Measurements from ENCODE around the gene ITGB3BP. TPM values are rescaled to one million over a fixed set of nuclear protein-coding genes. Genes with fewer than 3 reads are reported as not detected.
"Not testable (repeated sequence)": the region's sequence is repeated elsewhere in the genome, so short reads cannot be mapped to it uniquely, and the experiment has no call there.

The ITGB3BP gene
- total and polyA plus RNA-seq, 2 donors = 34.2 to 63.8 TPM

- H3K4me3 ChIP-seq (ENCODE audit: low read length in 2 of 2) = no peak overlapping the region
- no peak overlapping the region for H3K27ac ChIP-seq (ENCODE audit: low read depth in 1 of 2, low read length in 1 of 2)
- no peaks in the 10 kb centered on the region for H3K4me1 ChIP-seq (ENCODE audit: control insufficient read depth in 2 of 2, insufficient read depth in 2 of 2, low read length in 2 of 2)
- no peak for DNase-seq (ENCODE audit: low read depth in 6 of 9, low spot score in 9 of 9)
- no peaks in the 10 kb centered on the region for H3K36me3 ChIP-seq (ENCODE audit: control insufficient read depth in 2 of 2, insufficient read depth in 2 of 2, low read length in 1 of 2)
- no peaks in the 10 kb centered on the region for H3K27me3 ChIP-seq (ENCODE audit: control insufficient read depth in 2 of 2, insufficient read depth in 1 of 2, low read length in 1 of 2)
- H3K9me3 ChIP-seq (ENCODE audit: control insufficient read depth in 2 of 2, insufficient read depth in 1 of 2, low read length in 1 of 2) = no peaks in the 10 kb centered on the region
- WGBS = 93% methylated on average over 8 of the region's 8 CpGs
Measured at GRCh38 chr1:63487336-63488065, 35.5 kb downstream of the ITGB3BP start.

GRCh38 chr1:63486629-63487028, 36.4 kb downstream of the ITGB3BP start:
- Histone ChIP-seq H3K27ac (ENCODE audit: low read depth in 1 of 2, low read length in 1 of 2) (no peak overlapping the region), H3K36me3 (ENCODE audit: control insufficient read depth in 2 of 2, insufficient read depth in 2 of 2, low read length in 1 of 2) (no peaks in the 10 kb centered on the region), H3K27me3 (ENCODE audit: control insufficient read depth in 2 of 2, insufficient read depth in 1 of 2, low read length in 1 of 2) (no peaks in the 10 kb centered on the region), H3K4me1 (ENCODE audit: control insufficient read depth in 2 of 2, insufficient read depth in 2 of 2, low read length in 2 of 2) (no peaks in the 10 kb centered on the region), H3K4me3 (ENCODE audit: low read length in 2 of 2) (no peak overlapping the region), H3K9me3 (ENCODE audit: control insufficient read depth in 2 of 2, insufficient read depth in 1 of 2, low read length in 1 of 2) (no peaks in the 10 kb centered on the region)
- no peak for DNase-seq (ENCODE audit: low read depth in 6 of 9, low spot score in 9 of 9)
- WGBS = 99% methylated on average over 1 of the region's 1 CpG

GRCh38 chr1:63480057-63480456, 43.0 kb downstream of the ITGB3BP start:
- Histone ChIP-seq H3K27ac (ENCODE audit: low read depth in 1 of 2, low read length in 1 of 2) (no peak overlapping the region), H3K36me3 (ENCODE audit: control insufficient read depth in 2 of 2, insufficient read depth in 2 of 2, low read length in 1 of 2) (no peaks in the 10 kb centered on the region), H3K9me3 (ENCODE audit: control insufficient read depth in 2 of 2, insufficient read depth in 1 of 2, low read length in 1 of 2) (no peaks in the 10 kb centered on the region), H3K4me3 (ENCODE audit: low read length in 2 of 2) (no peak overlapping the region), H3K4me1 (ENCODE audit: control insufficient read depth in 2 of 2, insufficient read depth in 2 of 2, low read length in 2 of 2) (no peaks in the 10 kb centered on the region), H3K27me3 (ENCODE audit: control insufficient read depth in 2 of 2, insufficient read depth in 1 of 2, low read length in 1 of 2) (no peaks in the 10 kb centered on the region)
- no peak for DNase-seq (ENCODE audit: low read depth in 6 of 9, low spot score in 9 of 9)
- WGBS = 99% methylated on average over 1 of the region's 1 CpG

DNA sequence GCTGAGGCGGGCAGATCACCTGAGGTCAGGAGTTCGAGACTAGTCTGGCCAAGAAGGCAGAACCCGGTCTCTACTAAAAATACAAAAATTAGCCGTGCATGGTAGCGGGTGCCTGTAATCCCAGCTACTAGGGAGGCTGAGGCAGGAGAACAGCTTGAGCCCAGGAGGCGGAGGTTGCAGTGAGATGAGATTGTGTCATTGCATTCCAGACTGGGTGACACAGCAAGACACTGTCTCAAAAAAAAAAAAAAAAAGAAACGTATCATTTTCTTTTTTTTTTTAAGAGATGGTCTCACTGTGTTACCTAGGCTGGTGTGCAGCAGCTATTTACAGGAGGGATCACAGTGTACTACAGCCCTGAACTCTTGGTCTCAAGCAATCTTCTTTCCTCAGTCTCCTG, 47.3 kb downstream of the ITGB3BP start:
- no peaks in the 10 kb centered on the region for H3K9me3 ChIP-seq (ENCODE audit: control insufficient read depth in 2 of 2, insufficient read depth in 1 of 2, low read length in 1 of 2)
- WGBS = 90% methylated on average over 7 of the region's 7 CpGs
- H3K27ac ChIP-seq (ENCODE audit: low read depth in 1 of 2, low read length in 1 of 2) = no peak overlapping the region
- H3K36me3 ChIP-seq (ENCODE audit: control insufficient read depth in 2 of 2, insufficient read depth in 2 of 2, low read length in 1 of 2) = no peaks in the 10 kb centered on the region
- no peaks in the 10 kb centered on the region for H3K4me1 ChIP-seq (ENCODE audit: control insufficient read depth in 2 of 2, insufficient read depth in 2 of 2, low read length in 2 of 2)
- no peak for DNase-seq (ENCODE audit: low read depth in 6 of 9, low spot score in 9 of 9)
- no peak overlapping the region for H3K4me3 ChIP-seq (ENCODE audit: low read length in 2 of 2)
- H3K27me3 ChIP-seq (ENCODE audit: control insufficient read depth in 2 of 2, insufficient read depth in 1 of 2, low read length in 1 of 2) = no peaks in the 10 kb centered on the region

DNA sequence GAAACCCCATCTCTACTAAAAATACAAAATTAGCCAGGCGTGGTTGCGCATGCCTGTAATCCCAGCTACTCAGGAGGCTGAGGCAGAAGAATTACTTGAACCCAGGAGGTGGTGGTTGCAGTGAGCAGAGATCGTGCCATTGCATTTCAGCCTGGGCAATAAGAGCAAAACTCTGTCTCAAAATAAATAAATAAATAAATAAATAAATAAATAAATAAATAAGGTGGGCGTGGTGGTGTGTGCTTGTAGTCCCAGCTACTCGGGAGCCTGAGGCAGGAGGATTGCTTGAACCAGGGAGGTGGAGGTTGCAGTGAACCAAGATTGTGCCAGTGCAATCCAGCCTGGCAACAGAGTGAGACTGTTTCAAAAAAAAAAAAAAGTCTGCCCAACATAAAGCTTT, 54.3 kb downstream of the ITGB3BP start:
- H3K4me3 ChIP-seq (ENCODE audit: low read length in 2 of 2); H3K36me3 ChIP-seq (ENCODE audit: control insufficient read depth in 2 of 2, insufficient read depth in 2 of 2, low read length in 1 of 2); DNase-seq (ENCODE audit: low read depth in 6 of 9, low spot score in 9 of 9); H3K4me1 ChIP-seq (ENCODE audit: control insufficient read depth in 2 of 2, insufficient read depth in 2 of 2, low read length in 2 of 2); H3K27me3 ChIP-seq (ENCODE audit: control insufficient read depth in 2 of 2, insufficient read depth in 1 of 2, low read length in 1 of 2); H3K9me3 ChIP-seq (ENCODE audit: control insufficient read depth in 2 of 2, insufficient read depth in 1 of 2, low read length in 1 of 2); H3K27ac ChIP-seq (ENCODE audit: low read depth in 1 of 2, low read length in 1 of 2): not testable (repeated sequence)
- WGBS = 98% methylated on average over 5 of the region's 5 CpGs

DNA sequence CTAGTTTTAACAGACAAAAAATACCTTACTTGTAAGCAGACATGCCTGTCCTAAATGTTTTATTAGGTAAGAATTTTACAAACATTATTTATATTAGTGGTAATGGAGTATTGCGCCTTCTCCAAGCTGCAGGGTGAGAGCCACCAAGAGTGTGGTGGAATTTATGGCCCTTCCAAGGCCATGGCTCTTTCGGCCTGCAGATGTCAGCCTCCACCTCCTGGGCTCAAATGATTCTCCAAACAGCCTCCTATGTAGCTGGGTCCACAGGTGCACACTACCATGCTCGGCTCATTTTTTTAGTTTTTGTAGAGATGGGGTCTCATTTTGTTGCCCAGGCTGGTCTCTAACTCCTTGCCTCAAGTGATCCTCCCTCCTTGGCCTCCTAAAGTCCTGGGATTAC, 56.3 kb downstream of the ITGB3BP start:
- Histone ChIP-seq H3K4me1 (ENCODE audit: control insufficient read depth in 2 of 2, insufficient read depth in 2 of 2, low read length in 2 of 2) (no peaks in the 10 kb centered on the region), H3K4me3 (ENCODE audit: low read length in 2 of 2) (no peak overlapping the region), H3K27me3 (ENCODE audit: control insufficient read depth in 2 of 2, insufficient read depth in 1 of 2, low read length in 1 of 2) (no peaks in the 10 kb centered on the region), H3K27ac (ENCODE audit: low read depth in 1 of 2, low read length in 1 of 2) (no peak overlapping the region), H3K9me3 (ENCODE audit: control insufficient read depth in 2 of 2, insufficient read depth in 1 of 2, low read length in 1 of 2) (no peaks in the 10 kb centered on the region), H3K36me3 (ENCODE audit: control insufficient read depth in 2 of 2, insufficient read depth in 2 of 2, low read length in 1 of 2) (no peaks in the 10 kb centered on the region)
- WGBS = 98% methylated on average over 3 of the region's 3 CpGs
- no peak for DNase-seq (ENCODE audit: low read depth in 6 of 9, low spot score in 9 of 9)

DNA sequence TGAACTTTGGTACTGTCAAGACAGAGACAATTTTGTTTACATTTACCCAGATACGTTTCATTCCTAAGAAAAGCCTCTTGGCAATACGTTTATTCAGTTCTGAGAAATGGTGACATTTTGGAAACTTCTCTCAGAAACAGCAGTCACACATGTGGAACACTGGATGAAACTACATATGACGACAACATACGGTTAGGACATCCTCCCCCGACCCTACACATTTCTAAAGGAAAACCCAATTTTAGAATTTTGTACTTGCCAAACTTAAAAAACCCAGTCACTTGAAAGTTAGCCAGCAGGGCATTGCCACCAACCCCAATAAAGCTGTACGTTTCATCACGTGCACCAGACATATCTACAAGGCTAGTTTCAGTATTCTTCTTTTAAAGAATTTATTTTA, 56.8 kb downstream of the ITGB3BP start:
- Histone ChIP-seq H3K9me3 (ENCODE audit: control insufficient read depth in 2 of 2, insufficient read depth in 1 of 2, low read length in 1 of 2) (no peaks in the 10 kb centered on the region), H3K36me3 (ENCODE audit: control insufficient read depth in 2 of 2, insufficient read depth in 2 of 2, low read length in 1 of 2) (no peaks in the 10 kb centered on the region), H3K4me1 (ENCODE audit: control insufficient read depth in 2 of 2, insufficient read depth in 2 of 2, low read length in 2 of 2) (no peaks in the 10 kb centered on the region), H3K4me3 (ENCODE audit: low read length in 2 of 2) (no peak overlapping the region), H3K27me3 (ENCODE audit: control insufficient read depth in 2 of 2, insufficient read depth in 1 of 2, low read length in 1 of 2) (no peaks in the 10 kb centered on the region), H3K27ac (ENCODE audit: low read depth in 1 of 2, low read length in 1 of 2) (no peak overlapping the region)
- 98% methylated on average over 7 of the region's 7 CpGs for WGBS
- DNase-seq (ENCODE audit: low read depth in 6 of 9, low spot score in 9 of 9) = no peak

DNA sequence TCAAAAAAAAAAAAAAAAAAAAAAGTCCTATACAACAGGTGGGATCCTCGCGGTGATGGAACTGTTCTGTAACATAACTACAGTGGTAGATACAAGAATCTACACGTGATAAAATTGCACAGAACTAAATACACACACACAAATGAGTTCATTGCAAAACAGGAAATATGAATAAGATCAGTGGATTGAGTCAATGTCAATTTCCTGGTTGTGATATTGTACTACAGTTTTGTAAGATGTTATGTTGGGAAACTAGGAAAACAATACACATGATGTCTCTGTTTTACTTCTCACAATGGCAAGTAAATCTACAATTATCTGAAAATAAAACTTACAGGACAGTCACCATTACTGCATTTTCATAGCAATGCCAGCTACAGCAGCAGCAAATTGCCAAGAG, 59.8 kb downstream of the ITGB3BP start:
- no peak overlapping the region for H3K27ac ChIP-seq (ENCODE audit: low read depth in 1 of 2, low read length in 1 of 2)
- no peak overlapping the region for H3K4me3 ChIP-seq (ENCODE audit: low read length in 2 of 2)
- DNase-seq (ENCODE audit: low read depth in 6 of 9, low spot score in 9 of 9) = no peak
- no peaks in the 10 kb centered on the region for H3K4me1 ChIP-seq (ENCODE audit: control insufficient read depth in 2 of 2, insufficient read depth in 2 of 2, low read length in 2 of 2)
- H3K9me3 ChIP-seq (ENCODE audit: control insufficient read depth in 2 of 2, insufficient read depth in 1 of 2, low read length in 1 of 2) = no peaks in the 10 kb centered on the region
- H3K36me3 ChIP-seq (ENCODE audit: control insufficient read depth in 2 of 2, insufficient read depth in 2 of 2, low read length in 1 of 2) = no peaks in the 10 kb centered on the region
- H3K27me3 ChIP-seq (ENCODE audit: control insufficient read depth in 2 of 2, insufficient read depth in 1 of 2, low read length in 1 of 2) = no peaks in the 10 kb centered on the region
- 95% methylated on average over 3 of the region's 3 CpGs for WGBS

DNA sequence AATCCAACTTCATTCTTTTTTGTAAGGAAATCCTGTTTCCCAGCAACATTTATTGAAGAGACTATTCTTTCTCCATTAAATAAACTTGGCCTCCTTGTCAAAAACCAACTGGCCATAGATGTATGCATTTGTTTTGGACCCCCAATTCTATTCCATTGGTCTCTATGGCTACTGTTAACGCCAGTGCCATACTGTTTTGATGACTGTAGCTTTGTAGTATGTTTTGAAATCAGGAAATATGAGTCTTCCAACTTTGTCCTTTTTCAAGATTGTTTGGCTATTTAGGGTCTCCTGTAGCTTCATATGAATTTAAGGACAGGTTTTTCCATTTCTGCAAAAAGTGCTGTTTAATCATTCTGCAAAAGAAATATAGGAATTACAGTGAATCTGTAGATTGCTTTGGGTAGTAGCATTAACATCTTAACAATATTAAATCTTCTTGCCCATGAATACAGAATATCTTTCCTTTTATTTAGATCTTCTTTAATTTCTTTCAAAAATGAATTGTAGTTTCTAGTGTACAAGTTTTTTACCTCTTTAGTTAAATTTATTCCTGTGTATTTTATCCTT, 61.3 kb downstream of the ITGB3BP start:
- H3K27me3 ChIP-seq (ENCODE audit: control insufficient read depth in 2 of 2, insufficient read depth in 1 of 2, low read length in 1 of 2) = no peaks in the 10 kb centered on the region
- no peak overlapping the region for H3K27ac ChIP-seq (ENCODE audit: low read depth in 1 of 2, low read length in 1 of 2)
- DNase-seq (ENCODE audit: low read depth in 6 of 9, low spot score in 9 of 9) = no peak
- no peak overlapping the region for H3K4me3 ChIP-seq (ENCODE audit: low read length in 2 of 2)
- H3K36me3 ChIP-seq (ENCODE audit: control insufficient read depth in 2 of 2, insufficient read depth in 2 of 2, low read length in 1 of 2) = no peaks in the 10 kb centered on the region
- no peaks in the 10 kb centered on the region for H3K4me1 ChIP-seq (ENCODE audit: control insufficient read depth in 2 of 2, insufficient read depth in 2 of 2, low read length in 2 of 2)
- WGBS = 96% methylated on average over 1 of the region's 1 CpG
- H3K9me3 ChIP-seq (ENCODE audit: control insufficient read depth in 2 of 2, insufficient read depth in 1 of 2, low read length in 1 of 2) = no peaks in the 10 kb centered on the region

All from thymus (tissue), 11 donors.